NCI-H128 (cell line): ENCODE data around the gene MYO5A.

Experiments used
- DNase-seq: peaks from one replicate; lab custom pipeline; 2025; ENCODE audit not compliant: unreplicated experiment; lab: John Stamatoyannopoulos, UW

Gene MYO5A

DNA sequence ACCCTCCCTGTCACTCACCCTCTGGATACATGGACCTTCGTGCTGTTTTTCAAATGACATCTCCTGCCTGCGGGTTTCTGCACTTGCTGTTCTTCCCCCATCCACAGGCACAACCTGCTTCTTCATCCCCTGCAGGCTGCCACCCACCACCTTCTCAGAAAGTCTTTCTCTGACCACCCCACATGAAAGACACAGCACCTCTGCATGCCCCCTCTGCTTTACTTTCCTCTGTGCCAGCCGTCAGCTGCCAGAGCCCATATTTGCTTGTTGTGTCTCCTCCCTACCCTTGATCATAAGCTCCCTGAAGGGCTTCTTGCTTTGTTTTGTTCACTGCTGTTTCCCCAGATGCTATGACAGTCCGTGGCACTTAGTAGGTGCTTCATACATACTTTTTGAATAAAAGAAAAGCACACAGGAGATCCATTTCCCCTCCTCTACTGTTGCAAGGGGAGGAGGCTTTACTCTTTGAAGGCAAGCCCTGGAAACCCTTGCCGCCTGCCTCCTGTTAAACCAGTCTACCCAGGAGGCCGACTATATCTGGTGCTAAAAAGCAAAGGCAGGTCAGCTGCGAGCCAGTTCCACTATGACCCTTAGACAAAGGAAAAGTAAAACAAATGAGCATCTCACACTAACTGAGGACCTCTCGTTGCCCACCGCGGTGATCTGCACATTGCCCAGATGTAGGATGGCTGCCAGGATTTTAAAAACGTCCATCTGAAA lies 265.0 kb downstream of the MYO5A start:
- DNase-seq, result no peak

DNA sequence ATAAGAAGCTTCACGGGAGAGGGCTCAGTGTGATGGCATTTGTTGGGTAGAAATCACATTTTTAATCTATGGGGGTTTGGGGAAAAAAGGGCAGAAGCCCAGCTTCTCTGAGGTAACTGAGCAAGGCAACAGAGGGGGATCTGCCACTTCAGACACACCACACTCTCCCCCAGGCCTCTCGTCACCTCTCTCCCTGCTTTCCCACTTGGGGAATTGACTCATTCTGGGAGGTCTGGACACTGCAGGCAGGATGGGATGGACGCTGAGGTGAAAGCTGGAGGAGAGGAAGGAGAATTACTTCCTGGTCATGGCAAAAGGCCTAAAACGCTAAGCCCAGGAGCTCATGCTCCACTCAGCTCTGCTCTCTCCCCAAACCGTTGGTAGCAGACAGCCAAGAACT lies 266.3 kb downstream of the MYO5A start:
- DNase-seq, result no peak

DNA sequence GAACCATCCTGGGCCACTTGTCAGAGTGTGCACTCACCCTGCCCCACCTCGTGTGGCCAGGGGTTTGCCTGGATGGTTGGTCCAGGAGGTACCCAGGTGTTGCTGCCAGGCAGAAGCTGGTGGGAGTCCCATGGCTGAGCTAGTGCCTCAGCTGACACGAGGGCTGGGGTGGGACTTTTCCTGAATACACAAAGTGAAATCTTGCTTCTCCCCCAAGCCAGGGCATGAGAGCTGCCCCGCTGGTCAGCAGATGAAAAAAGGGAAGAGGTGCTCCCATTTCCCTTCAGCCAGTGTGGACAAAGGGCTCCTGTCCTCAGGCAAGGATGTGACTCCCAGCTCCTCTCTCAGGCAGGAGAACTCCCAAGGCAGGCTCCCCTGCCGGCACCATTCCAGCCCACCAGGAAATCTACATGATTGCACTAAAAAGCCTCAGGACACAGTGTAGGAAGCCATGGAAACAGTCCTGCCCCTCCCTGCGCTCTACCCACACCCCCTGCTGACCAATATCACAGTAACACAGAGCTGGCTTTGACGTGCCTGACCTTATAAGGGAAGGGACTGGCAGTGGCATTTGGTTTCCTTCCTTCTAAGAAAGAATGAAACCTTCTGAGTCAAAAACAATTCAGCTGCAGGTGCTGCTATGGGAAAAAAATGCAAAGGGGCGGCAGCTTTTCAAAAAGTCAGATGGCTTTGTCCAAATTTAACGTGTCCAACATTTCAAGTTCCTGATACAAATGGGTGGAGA lies 267.0 kb downstream of the MYO5A start:
- DNase-seq, result no peak

DNA sequence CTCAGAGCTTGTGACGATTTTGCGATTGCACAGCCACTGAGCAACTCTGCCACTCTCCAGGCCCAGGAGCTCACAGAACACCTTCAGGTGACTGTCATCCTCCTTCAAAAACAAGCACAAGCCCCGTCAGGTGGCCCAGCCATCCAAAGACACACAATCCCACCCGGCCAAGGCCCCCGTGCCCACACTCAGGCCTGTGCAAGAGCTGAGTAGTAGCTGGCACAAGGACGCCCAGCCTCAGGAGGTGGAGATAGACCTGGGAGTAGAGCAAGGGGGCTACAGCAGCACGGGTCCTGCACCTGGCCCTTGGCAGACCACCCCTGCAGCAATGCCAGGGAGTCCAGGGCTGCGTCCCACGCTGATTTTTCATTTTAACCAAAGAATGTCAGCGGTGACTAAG lies 267.7 kb downstream of the MYO5A start:
- no peak for DNase-seq

DNA sequence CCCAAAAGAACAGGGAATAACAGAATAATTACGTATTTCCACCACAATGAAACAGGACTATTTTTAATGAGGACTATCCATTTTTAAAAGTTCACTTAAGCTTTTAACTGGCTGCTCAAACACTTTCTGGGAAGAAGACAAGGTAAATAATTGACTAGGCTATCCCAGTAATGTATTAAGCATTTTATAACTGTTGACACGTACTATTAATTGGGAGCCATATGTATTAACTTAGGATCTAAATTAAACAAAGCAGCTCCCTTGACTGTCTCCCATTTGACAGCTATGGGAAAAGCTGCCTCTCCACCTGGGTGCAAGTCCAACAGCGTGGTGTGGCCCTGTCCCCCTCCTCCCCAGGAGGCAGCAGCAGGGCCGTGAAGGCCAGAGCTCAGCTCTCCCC lies 269.2 kb downstream of the MYO5A start:
- no peak for DNase-seq

DNA sequence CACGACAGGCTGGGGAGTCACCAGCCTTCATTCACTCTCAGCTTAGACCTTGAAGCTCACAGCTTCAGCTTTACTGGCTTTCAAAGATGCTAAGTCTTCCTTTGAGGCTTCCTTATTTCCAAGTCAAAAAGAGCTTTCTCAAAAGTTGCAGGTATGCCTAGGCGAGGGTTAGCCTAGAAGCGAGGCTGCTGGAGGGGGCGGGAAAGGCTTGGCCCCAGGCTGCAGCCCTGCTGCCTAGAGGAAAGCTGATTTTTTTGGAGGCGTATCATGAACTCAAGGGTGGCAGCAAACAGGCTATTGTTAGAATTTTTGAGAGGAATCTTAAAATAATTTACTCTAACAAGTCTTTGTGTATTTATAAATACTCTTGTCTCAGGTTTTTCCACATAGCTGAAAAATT lies 270.2 kb downstream of the MYO5A start:
- DNase-seq, result no peak

DNA sequence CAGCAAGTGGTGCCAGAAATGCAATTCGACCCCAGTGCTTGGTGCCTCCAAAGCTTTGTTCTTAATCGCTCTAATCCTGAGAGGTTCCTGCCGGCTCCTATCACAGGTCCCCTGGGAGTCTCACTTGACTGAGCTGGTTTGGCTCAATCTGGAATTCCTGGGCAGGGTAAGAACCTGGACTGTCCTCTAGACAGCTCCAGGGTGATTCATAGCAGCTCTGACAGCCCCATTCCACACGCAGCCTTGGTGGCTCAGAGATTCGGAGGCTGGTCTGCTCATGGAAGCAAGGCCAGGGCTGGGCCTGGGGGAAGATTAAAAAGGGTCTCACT lies 271.0 kb downstream of the MYO5A start:
- no peak for DNase-seq
